Tibial artery (tissue), 4 donors: ENCODE results near the gene KDM2B.

Source experiments
- DNase-seq, 2 donors: peaks; one replicate each; pipeline ENCODE4 v3.0.0-alpha.2; 2019
- H3K27ac ChIP-seq, 2 donors: fragments of 200-600 bp; sonication (generic) in 1 of 2; 1 replicate in 1 of 2; 2 replicates in 1 of 2; pipeline ENCODE4 v1.5.1; 2018 to 2019; ENCODE audit warnings: mild to moderate bottlenecking in 1 of 2
- H3K27me3 ChIP-seq, 2 donors: fragments of 200-600 bp; sonication (generic) in 1 of 2; one replicate each; pipeline versions ENCODE4 v1.5.1 to v1.6.0; 2016 to 2019
- H3K36me3 ChIP-seq, 3 donors: fragments of 200-600 bp; sonication (generic) in 2 of 3; one replicate each; pipeline ENCODE4 v1.5.1; 2016 to 2019; ENCODE audit warnings: mild to moderate bottlenecking in 2 of 3
- H3K4me1 ChIP-seq, 4 donors: fragments of 200-600 bp; sonication (generic) in 2 of 4; 1 replicate in 3 of 4; 2 replicates in 1 of 4; pipeline ENCODE4 v1.5.1; 2016 to 2019
- H3K4me3 ChIP-seq, 2 donors: fragments of 200-600 bp; sonication (generic) in 1 of 2; 1 replicate in 1 of 2; 2 replicates in 1 of 2; pipeline ENCODE4 v1.5.1; 2018 to 2019; ENCODE audit warnings: mild to moderate bottlenecking in 2 of 2
- H3K9me3 ChIP-seq, 3 donors: fragments of 200-600 bp; sonication (generic) in 1 of 3; one replicate each; pipeline ENCODE4 v1.5.1; 2016 to 2019
- intact Hi-C: fragments of 100-400 bp; cut with DNase I; formaldehyde crosslinking; loops from one replicate; pipeline ENCODE4 v1.15.0; 2023; ENCODE audit warnings: low total_unique reads
- TF ChIP-seq, protein P1 (sequence below), 2 experiments: fragments of 200-600 bp in 1 of 2; fragments of 450-650 bp in 1 of 2; IDR thresholded peaks; one replicate each; pipeline ENCODE4 v1.5.1; 2017 to 2019; ENCODE audit warnings: antibody characterized with exemption in 2 of 2, mild to moderate bottlenecking in 1 of 2, moderate library complexity in 1 of 2

The KDM2B gene

DNA sequence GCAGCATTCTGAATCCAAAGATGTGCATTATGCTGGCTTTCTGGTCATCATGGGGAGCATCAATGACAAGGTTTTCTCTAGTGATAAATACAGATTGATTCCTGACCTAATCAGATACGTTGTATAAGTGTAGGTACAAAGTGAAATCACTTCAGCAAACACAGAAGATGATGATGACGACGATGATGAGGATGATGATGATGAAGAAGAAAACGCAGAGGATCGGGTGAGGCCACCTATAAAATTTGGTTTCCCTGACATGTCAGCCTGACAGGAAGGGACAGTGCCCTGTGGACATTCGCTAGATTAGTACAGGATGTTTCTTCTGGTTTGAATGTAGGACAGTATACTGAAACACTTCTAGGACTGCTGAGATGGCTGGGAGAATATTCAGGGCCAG lies 160.7 kb downstream of the KDM2B start:
- Histone ChIP-seq H3K27ac (no peak overlapping the region), H3K4me1 (peaks cover 0 to 7% (median 0%) of the 10 kb centered on the region in 4 donors), H3K27me3 (no peaks in the 10 kb centered on the region), H3K9me3 (no peaks in the 10 kb centered on the region), H3K4me3 (no peak overlapping the region), H3K36me3 (peaks cover 37 to 67% (median 51%) of the 10 kb centered on the region in 3 donors)
- intact Hi-C loops, result no loop called here
- DNase-seq, result no peak
- TF ChIP-seq, protein P1, sequence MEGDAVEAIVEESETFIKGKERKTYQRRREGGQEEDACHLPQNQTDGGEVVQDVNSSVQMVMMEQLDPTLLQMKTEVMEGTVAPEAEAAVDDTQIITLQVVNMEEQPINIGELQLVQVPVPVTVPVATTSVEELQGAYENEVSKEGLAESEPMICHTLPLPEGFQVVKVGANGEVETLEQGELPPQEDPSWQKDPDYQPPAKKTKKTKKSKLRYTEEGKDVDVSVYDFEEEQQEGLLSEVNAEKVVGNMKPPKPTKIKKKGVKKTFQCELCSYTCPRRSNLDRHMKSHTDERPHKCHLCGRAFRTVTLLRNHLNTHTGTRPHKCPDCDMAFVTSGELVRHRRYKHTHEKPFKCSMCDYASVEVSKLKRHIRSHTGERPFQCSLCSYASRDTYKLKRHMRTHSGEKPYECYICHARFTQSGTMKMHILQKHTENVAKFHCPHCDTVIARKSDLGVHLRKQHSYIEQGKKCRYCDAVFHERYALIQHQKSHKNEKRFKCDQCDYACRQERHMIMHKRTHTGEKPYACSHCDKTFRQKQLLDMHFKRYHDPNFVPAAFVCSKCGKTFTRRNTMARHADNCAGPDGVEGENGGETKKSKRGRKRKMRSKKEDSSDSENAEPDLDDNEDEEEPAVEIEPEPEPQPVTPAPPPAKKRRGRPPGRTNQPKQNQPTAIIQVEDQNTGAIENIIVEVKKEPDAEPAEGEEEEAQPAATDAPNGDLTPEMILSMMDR (IDR thresholded peaks at IDR 0.05), result no peak

DNA sequence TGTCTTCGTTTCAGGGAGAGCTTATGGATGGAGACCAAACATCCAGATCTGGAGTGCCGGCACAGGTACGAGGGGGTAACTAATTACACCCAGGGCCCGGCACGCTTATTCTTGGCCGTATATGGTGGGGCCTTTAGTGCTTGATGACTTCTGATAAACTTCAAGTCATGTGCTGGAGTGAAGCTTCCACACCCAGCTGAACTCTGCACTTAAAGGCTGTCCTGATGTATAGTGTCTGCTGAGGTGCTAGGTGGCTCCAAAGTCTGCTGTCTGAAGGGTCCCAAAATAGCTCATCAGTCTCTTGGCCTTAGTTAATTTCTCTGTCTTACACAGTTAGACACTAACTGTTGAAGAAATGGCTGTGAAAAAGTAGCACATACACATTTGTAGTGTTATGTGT lies 163.0 kb downstream of the KDM2B start:
- Histone ChIP-seq H3K4me1 (peaks cover 0 to 7% (median 0%) of the 10 kb centered on the region in 4 donors), H3K36me3 (peaks cover 22 to 53% (median 29%) of the 10 kb centered on the region in 3 donors), H3K4me3 (no peak overlapping the region), H3K27ac (no peak overlapping the region), H3K27me3 (no peaks in the 10 kb centered on the region), H3K9me3 (no peaks in the 10 kb centered on the region)
- TF ChIP-seq, protein P1 (IDR thresholded peaks at IDR 0.05), result no peak
- no peak for DNase-seq
- intact Hi-C loops, result no loop called here

DNA sequence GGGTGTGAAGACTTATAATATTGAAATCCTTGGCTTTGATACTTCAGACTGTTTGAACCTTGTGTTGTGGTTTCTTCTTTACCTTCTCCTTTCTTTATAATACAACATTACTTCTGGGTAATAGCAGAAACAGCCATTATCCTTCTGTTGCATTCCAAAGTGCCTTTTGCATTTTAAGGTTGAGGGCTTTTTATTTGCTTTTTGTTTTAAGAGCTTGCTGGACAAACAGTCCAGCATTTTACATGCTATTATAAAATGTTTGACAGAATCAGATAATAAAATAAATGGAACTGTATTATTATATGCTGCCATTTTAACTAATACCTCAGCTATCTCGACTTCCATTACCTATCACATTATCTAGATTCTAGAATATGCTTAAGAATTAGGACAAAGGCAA lies 166.9 kb downstream of the KDM2B start:
- intact Hi-C loops, result no loop called here
- H3K36me3 ChIP-seq, result peaks cover 6 to 17% (median 8%) of the 10 kb centered on the region in 3 donors

DNA sequence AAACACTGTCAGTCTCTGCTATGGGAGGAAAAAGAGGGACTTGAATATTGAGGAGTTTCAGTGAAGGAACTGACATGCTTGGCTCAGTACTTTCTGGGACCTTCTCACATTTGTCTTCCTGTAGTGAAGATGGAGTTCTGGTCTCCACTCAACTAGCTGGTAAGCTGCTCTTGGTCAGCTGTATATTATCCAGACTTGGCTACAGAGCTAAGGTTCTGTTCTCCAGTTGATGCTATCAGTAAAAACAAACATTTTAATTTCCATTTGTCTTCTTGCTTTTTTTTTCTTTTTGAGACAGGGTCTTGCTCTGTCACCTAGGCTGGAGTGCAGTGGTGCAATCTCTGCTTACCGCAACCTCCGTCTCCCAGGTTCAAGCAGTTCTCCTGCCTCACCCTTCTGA lies 175.6 kb downstream of the KDM2B start:
- intact Hi-C loops, result no loop called here
- Histone ChIP-seq H3K4me3 (no peak overlapping the region), H3K27ac (no peak overlapping the region), H3K4me1 (peaks cover 0 to 18% (median 8%) of the 10 kb centered on the region in 4 donors), H3K27me3 (no peaks in the 10 kb centered on the region), H3K9me3 (no peaks in the 10 kb centered on the region), H3K36me3 (peaks cover 8 to 42% (median 9%) of the 10 kb centered on the region in 3 donors)
- TF ChIP-seq, protein P1 (IDR thresholded peaks at IDR 0.05), result no peak
- DNase-seq, result no peak

More for the DNA sequence above, 166.9 kb downstream of the KDM2B start:
- peaks cover 0 to 7% (median 0%) of the 10 kb centered on the region in 4 donors for H3K4me1 ChIP-seq
- no peak overlapping the region for H3K4me3 ChIP-seq
- H3K9me3 ChIP-seq, result no peaks in the 10 kb centered on the region
- no peak for DNase-seq
- no peak overlapping the region for H3K27ac ChIP-seq
- TF ChIP-seq, protein P1 (IDR thresholded peaks at IDR 0.05), result no peak
- no peaks in the 10 kb centered on the region for H3K27me3 ChIP-seq

DNA sequence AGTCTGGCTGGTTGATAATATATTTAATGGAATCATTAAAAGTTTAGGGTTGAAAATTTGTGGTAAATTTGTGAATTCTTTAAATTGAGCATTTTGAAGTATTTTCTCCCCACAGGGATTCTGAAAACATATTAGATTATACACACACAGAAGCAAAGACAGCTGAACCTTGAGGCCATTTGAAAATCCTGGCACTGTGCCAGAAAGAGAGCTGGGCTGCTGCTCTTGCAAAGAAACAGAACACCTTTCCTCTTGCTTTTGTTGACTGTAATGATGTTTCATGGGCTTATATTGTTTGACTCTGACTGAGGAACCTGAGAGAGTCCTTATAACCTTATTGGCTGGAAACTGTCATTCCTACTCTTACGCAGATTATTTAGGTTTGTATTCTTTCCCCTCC lies 176.1 kb downstream of the KDM2B start:
- H3K27ac ChIP-seq, result no peak overlapping the region
- no peaks in the 10 kb centered on the region for H3K9me3 ChIP-seq
- TF ChIP-seq, protein P1 (IDR thresholded peaks at IDR 0.05), result no peak
- peaks cover 0 to 2% of the 10 kb centered on the region in 2 donors for H3K27me3 ChIP-seq
- intact Hi-C loops, result loop anchor here (5.0 kb wide), 1 partner anchor 52 kb away; the partner anchor contains the start of gene ANAPC5
- H3K4me1 ChIP-seq, result peaks cover 0 to 18% (median 8%) of the 10 kb centered on the region in 4 donors
- peaks cover 8 to 42% (median 9%) of the 10 kb centered on the region in 3 donors for H3K36me3 ChIP-seq
- DNase-seq, result no peak
- no peak overlapping the region for H3K4me3 ChIP-seq
